CD4-positive, alpha-beta T cell treated with Interleukin-15 for 1 hour (primary cell): ENCODE measurements around the gene RPS15A.
A peak's percentile ranks its signal among the peaks of the same experiment; 100 is the strongest.
"Not testable (repeated sequence)": the region's sequence is repeated elsewhere in the genome, so short reads cannot be mapped to it uniquely, and the experiment has no call there.

Experiments
- DNase-seq: peaks from one replicate; pipeline ENCODE4 v3.0.0-alpha.2; 2020

Gene RPS15A

GRCh38 chr16:18792836-18793433 is 2.8 kb upstream of the RPS15A start:
- DNase-seq, result no peak

GRCh38 chr16:18789515-18789849 is 652 bp downstream of the RPS15A start:
- no peak for DNase-seq

GRCh38 chr16:18788828-18789514 is 1.2 kb downstream of the RPS15A start:
- no peak for DNase-seq

- no peak for DNase-seq
Measured at GRCh38 chr16:18784917-18785623, 5.1 kb downstream of the RPS15A start.

GRCh38 chr16:18783430-18784341 is 6.4 kb downstream of the RPS15A start:
- no peak for DNase-seq

- DNase-seq, result no peak
Measured at GRCh38 chr16:18782697-18783429, 7.3 kb downstream of the RPS15A start.

GRCh38 chr16:18781232-18781631 is 8.9 kb downstream of the RPS15A start:
- DNase-seq, result not testable (repeated sequence)

- not testable (repeated sequence) for DNase-seq
Measured at GRCh38 chr16:18780460-18781026, 9.6 kb downstream of the RPS15A start.

- not testable (repeated sequence) for DNase-seq
Measured at GRCh38 chr16:18777664-18778063, 12.5 kb downstream of the RPS15A start.

- not testable (repeated sequence) for DNase-seq
Measured at GRCh38 chr16:18776334-18776733, 13.8 kb downstream of the RPS15A start.

GRCh38 chr16:18774651-18775050 is 15.5 kb downstream of the RPS15A start:
- not testable (repeated sequence) for DNase-seq

GRCh38 chr16:18772171-18772570 is 18.0 kb downstream of the RPS15A start:
- not testable (repeated sequence) for DNase-seq

- not testable (repeated sequence) for DNase-seq
Measured at GRCh38 chr16:18770336-18770962, 19.7 kb downstream of the RPS15A start.

GRCh38 chr16:18767217-18767616 is 22.9 kb downstream of the RPS15A start:
- peak; percentile 51 for DNase-seq

- DNase-seq, result not testable (repeated sequence)
Measured at GRCh38 chr16:18762713-18763112, 27.4 kb downstream of the RPS15A start.

- peak; percentile 64 for DNase-seq
Measured at GRCh38 chr16:18759598-18760520, 30.3 kb downstream of the RPS15A start.

GRCh38 chr16:18757960-18758660 is 32.0 kb downstream of the RPS15A start:
- not testable (repeated sequence) for DNase-seq

- DNase-seq, result not testable (repeated sequence)
Measured at GRCh38 chr16:18756639-18757038, 33.5 kb downstream of the RPS15A start.

GRCh38 chr16:18742870-18743269 is 47.3 kb downstream of the RPS15A start:
- not testable (repeated sequence) for DNase-seq

- not testable (repeated sequence) for DNase-seq
Measured at GRCh38 chr16:18740027-18740426, 50.1 kb downstream of the RPS15A start.
